Stimulated activated naive CD8-positive, alpha-beta T cell treated with anti-CD3 and anti-CD28 coated beads, Interleukin-15, amount 100 ng/mL, for 72 hours (primary cell): ENCODE measurements around the gene CAPN15.
"Not testable (repeated sequence)": the region's sequence is repeated elsewhere in the genome, so short reads cannot be mapped to it uniquely, and the experiment has no call there.

ENCODE experiments used
- ATAC-seq: fragments of 150-1000 bp; cut with Tn5 transposase; 2 replicates; pipeline ENCODE4 v1.10.0; 2021; ENCODE audit warnings: mild to moderate bottlenecking, moderate library complexity
- DNase-seq, 2 donors: peaks; one replicate each; pipeline ENCODE4 v3.0.0; 2021 to 2022
- H3K27ac Mint-ChIP-seq, 2 donors: one replicate each; pipeline ENCODE4 v1.8.0; 2022; ENCODE audit warnings: mild to moderate bottlenecking in 2 of 2, mixed read lengths in 2 of 2, moderate library complexity in 2 of 2
- H3K27me3 Mint-ChIP-seq: one replicate; pipeline ENCODE4 v1.8.0; 2022; ENCODE audit warnings: mixed read lengths
- H3K4me1 Mint-ChIP-seq: one replicate; pipeline ENCODE4 v1.8.0; 2022; ENCODE audit warnings: mild to moderate bottlenecking, mixed read lengths
- H3K4me3 Mint-ChIP-seq, 2 donors: one replicate each; pipeline ENCODE4 v1.8.0; 2022; ENCODE audit warnings: mild to moderate bottlenecking in 2 of 2, mixed read lengths in 2 of 2, moderate library complexity in 1 of 2
- H3K9me3 Mint-ChIP-seq, 2 donors: one replicate each; pipeline ENCODE4 v1.8.0; 2022; ENCODE audit warnings: mixed read lengths in 2 of 2

CAPN15 gene

DNA sequence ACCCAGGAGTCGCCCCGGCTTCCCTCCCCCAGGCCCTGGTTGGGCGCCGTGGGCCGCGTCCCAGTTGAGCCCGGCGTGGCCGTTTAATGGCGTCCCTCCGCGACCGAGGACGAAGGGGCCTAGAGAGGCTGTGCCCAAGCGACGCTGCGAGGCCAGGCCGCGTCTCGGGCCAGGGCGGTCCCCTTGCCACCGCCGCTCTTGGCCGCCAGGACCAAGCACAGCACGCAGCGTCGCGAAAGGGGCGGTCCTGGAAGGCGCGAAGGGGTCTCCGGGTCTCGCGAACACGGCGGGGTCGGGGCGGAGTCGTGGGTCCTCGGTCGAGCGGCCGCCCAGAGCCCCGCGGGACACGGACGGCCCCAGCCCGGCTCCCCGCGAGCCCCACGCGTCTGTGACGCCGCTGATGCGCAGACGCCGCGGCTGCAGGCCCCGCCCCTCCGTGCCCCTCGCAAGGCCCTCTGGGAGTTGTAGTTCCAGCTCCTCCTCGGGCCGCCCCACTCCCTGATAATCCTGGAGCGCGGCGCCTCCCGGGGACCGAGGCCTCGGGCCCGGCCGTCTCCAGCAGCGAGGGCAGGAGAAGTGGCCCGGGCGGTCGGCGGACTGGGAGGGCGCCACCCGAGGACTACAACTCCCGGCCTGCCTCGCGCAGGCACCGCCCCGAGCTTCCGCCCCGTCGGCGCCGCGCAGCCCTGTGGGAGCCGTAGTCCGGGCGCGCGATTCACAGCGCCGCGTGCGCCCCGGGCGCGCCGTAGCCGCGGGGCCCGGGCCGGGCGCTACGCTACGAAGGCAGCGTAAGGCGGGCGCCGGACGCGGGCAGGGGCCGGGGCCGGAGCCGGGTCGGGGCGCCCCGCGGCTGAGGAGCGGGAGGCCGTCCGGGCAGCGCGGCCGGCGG, at the start of gene CAPN15:
Gene CAPN15, plus strand, starts transcription at position 698 of the 889 bp plus-strand sequence. CDS start 19,127 bp downstream, outside the sequence.
- no peaks in the 10 kb centered on the region for H3K9me3 Mint-ChIP-seq
- H3K27ac Mint-ChIP-seq = peak within 1 kb of the TSS; percentile 94 to 99
- peak; percentile 89 to 91 for DNase-seq
- peaks cover 65% of the 10 kb centered on the region for H3K4me1 Mint-ChIP-seq
- no peaks in the 10 kb centered on the region for H3K27me3 Mint-ChIP-seq
- peak; percentile 79 for ATAC-seq
- peak within 1 kb of the TSS; percentile 92 to 95 for H3K4me3 Mint-ChIP-seq

DNA sequence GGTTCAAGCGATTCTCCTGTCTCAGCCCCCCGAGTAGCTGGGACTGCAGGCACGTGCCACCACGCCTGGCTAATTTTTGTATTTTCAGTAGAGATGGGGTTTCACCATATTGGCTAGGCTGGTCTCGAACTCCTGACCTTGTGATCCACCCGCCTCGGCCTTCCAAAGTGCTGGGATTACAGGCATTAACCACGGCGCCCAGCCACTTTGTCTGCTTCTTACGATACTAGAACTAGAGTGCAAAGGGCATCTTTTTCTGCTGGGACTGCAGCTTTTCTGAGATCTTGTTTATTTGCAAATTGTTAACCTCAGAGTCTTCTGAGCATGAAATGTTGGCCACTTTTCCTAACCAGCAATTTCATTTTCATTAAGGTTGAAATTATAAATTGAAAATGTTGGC, 49.2 kb upstream of the CAPN15 start:
- H3K4me3 Mint-ChIP-seq, H3K4me1 Mint-ChIP-seq, ATAC-seq, DNase-seq, H3K9me3 Mint-ChIP-seq, H3K27me3 Mint-ChIP-seq: not testable (repeated sequence)
- peak overlapping the region in 1 of 2 donors; percentile 67 for H3K27ac Mint-ChIP-seq

DNA sequence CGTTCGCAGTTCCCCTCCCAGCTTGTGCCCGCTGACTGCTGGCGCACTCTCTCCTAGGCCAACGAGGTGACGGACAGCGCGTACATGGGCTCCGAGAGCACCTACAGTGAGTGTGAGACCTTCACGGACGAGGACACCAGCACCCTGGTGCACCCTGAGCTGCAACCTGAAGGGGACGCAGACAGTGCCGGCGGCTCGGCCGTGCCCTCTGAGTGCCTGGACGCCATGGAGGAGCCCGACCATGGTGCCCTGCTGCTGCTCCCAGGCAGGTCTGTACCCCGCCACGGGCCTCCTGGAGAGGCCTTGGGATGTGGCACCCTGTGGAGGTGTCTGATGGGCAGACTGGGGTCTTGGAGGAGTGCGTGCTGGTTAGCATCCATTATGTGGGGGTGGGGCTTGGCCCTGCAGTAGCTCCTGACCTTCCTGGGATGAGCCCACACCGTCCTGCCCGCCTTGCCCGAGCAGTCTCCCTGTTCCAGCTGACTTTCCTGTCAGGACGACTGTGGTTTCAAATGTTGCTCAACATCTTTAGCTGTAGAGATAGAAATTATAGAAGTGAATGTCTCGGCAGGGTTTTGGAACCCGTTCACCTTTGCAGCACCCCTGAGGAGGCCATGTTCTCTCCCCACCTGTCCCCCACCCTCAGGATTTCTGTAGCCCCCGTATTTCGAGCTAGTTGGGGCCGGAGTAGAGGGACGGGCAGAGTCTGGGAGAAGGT, 44.9 kb upstream of the CAPN15 start:
- Mint-ChIP-seq H3K27me3 (no peaks in the 10 kb centered on the region), H3K9me3 (no peaks in the 10 kb centered on the region), H3K4me3 (no peak overlapping the region), H3K27ac (no peak overlapping the region), H3K4me1 (no peaks in the 10 kb centered on the region)
- DNase-seq (no peak), ATAC-seq (no peak)

DNA sequence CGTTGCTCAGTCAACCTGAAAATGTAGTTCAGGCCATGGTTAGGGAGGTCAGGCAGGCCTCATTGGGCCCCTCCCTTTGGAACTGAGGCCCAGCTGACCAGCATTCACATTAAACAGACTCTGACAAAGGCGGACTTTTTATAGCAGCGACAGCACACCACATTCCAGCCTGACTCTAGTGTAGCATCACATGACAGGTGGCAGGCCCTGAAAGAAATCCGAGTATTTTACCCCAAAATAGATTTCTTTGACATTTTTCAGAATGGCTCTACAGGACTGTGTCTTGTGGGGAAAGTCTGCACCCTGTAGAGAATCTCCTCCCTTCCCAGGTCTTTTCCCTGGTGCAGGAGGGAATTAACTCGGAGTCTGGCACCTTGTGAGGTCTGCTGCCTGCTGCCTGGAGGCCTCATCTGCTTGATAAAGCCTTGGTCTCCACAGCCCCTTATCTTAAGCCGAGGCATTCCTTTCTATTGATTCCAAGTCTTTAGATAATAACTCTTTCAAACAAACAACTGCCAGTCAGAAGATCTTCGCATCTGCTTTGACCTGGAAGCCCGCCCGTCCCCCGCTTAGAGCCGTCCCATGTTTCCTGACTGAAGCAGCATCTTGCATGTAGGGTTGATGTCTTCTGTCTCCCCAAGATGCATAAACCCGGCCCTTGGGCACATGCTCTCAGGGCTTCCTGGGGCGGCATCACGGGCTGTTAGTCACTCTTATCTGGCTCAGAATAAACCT, 44.0 kb upstream of the CAPN15 start:
- no peak overlapping the region for H3K4me3 Mint-ChIP-seq
- no peaks in the 10 kb centered on the region for H3K4me1 Mint-ChIP-seq
- no peak overlapping the region for H3K27ac Mint-ChIP-seq
- no peaks in the 10 kb centered on the region for H3K27me3 Mint-ChIP-seq
- DNase-seq (no peak), ATAC-seq (no peak)
- no peaks in the 10 kb centered on the region for H3K9me3 Mint-ChIP-seq

DNA sequence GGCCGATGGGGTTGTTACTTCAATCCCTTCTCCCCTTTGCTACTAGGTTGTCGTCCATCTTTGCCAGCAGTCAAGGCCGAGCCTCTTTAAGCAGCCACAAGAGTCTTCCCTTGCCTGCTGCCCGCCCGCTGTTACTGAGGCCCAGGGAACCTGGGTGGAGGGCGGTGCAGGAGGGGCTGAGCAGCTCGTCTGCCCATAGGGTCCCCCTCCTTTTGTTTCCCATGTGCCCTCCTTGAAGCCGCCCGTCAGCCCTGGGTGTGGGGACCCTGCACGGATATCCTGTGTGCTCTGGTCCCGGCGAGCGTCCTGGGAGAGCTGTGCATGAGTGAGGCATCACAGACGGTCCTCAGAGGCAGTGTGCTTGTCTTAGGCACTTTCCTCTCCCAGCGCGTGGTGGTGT, 37.9 kb upstream of the CAPN15 start:
- Mint-ChIP-seq H3K4me1 (peaks cover under 1% of the 10 kb centered on the region), H3K9me3 (no peaks in the 10 kb centered on the region), H3K27ac (no peak overlapping the region), H3K27me3 (no peaks in the 10 kb centered on the region), H3K4me3 (no peak overlapping the region)
- no peak for ATAC-seq
- no peak for DNase-seq

GRCh38 chr16:490768-491167, 36.7 kb upstream of the CAPN15 start:
- H3K27me3 Mint-ChIP-seq = no peaks in the 10 kb centered on the region
- H3K9me3 Mint-ChIP-seq = no peaks in the 10 kb centered on the region
- no peak overlapping the region for H3K27ac Mint-ChIP-seq
- peaks cover 10% of the 10 kb centered on the region for H3K4me1 Mint-ChIP-seq
- no peak overlapping the region for H3K4me3 Mint-ChIP-seq
- DNase-seq (no peak), ATAC-seq (no peak)

GRCh38 chr16:491220-491919, 36.1 kb upstream of the CAPN15 start:
- H3K27me3 Mint-ChIP-seq = no peaks in the 10 kb centered on the region
- H3K27ac Mint-ChIP-seq = peak overlapping the region in 1 of 2 donors; percentile 49
- DNase-seq (no peak), ATAC-seq (no peak)
- no peaks in the 10 kb centered on the region for H3K9me3 Mint-ChIP-seq
- peaks cover 10% of the 10 kb centered on the region for H3K4me1 Mint-ChIP-seq
- H3K4me3 Mint-ChIP-seq = no peak overlapping the region

- peaks cover 10% of the 10 kb centered on the region for H3K4me1 Mint-ChIP-seq
- ATAC-seq (no peak), DNase-seq (no peak)
- H3K27me3 Mint-ChIP-seq = no peaks in the 10 kb centered on the region
- no peak overlapping the region for H3K4me3 Mint-ChIP-seq
- H3K9me3 Mint-ChIP-seq = no peaks in the 10 kb centered on the region
- no peak overlapping the region for H3K27ac Mint-ChIP-seq
Observed at GRCh38 chr16:492211-492875, 35.2 kb upstream of the CAPN15 start.

DNA sequence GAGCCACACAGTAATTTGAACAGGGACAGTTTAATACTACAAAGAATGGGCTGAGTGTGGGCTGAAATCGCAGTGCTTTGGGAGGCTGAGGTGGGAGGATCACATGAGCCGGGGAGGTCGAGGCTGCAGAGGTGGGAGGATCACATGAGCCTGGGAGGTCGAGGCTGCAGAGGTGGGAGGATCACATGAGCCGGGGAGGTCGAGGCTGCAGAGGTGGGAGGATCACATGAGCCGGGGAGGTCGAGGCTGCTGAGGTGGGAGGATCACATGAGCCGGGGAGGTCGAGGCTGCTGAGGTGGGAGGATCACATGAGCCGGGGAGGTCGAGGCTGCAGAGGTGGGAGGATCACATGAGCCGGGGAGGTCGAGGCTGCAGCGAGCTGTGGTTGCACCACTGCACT, 32.8 kb upstream of the CAPN15 start:
- not testable (repeated sequence) for H3K27me3 Mint-ChIP-seq, H3K4me1 Mint-ChIP-seq, H3K9me3 Mint-ChIP-seq, ATAC-seq, H3K4me3 Mint-ChIP-seq
- DNase-seq = peak in 1 of 2 donors; percentile 8
- H3K27ac Mint-ChIP-seq = peak overlapping the region in 1 of 2 donors; percentile 24

DNA sequence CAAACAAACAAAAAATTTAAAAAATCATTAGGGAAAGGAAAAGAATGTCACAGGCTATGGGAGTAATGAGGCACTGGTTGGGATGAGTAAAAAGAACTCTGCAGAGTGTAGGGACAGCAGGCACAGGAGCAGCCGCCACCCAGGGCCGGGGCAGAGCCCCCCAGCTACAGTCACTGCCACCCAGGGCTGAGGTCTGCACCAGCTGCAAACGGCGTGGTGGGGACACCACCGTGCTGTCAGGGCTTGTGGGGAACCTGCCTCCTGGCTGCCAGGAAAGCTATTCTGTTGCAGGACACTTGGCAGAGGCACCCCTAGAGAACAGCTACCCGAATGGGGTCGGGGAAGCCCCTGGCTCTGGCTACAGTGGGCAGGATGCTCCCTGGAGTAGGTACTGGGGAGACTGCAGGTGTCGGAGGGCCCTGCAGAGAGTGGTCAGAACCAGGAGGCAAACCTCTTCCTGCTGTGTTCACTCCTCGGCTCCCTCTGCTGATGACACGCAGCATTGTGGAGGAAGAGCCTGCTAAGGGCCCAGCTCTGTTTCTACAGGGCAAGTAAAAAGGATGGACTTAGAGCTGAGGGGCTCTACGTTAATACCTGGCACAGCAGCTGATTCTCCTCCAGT, 32.3 kb upstream of the CAPN15 start:
- H3K4me1 Mint-ChIP-seq = peaks cover 10% of the 10 kb centered on the region
- no peak overlapping the region for H3K4me3 Mint-ChIP-seq
- DNase-seq (peak; percentile 30 to 36), ATAC-seq (peak; percentile 81)
- H3K27ac Mint-ChIP-seq = no peak overlapping the region
- H3K9me3 Mint-ChIP-seq = no peaks in the 10 kb centered on the region
- no peaks in the 10 kb centered on the region for H3K27me3 Mint-ChIP-seq

DNA sequence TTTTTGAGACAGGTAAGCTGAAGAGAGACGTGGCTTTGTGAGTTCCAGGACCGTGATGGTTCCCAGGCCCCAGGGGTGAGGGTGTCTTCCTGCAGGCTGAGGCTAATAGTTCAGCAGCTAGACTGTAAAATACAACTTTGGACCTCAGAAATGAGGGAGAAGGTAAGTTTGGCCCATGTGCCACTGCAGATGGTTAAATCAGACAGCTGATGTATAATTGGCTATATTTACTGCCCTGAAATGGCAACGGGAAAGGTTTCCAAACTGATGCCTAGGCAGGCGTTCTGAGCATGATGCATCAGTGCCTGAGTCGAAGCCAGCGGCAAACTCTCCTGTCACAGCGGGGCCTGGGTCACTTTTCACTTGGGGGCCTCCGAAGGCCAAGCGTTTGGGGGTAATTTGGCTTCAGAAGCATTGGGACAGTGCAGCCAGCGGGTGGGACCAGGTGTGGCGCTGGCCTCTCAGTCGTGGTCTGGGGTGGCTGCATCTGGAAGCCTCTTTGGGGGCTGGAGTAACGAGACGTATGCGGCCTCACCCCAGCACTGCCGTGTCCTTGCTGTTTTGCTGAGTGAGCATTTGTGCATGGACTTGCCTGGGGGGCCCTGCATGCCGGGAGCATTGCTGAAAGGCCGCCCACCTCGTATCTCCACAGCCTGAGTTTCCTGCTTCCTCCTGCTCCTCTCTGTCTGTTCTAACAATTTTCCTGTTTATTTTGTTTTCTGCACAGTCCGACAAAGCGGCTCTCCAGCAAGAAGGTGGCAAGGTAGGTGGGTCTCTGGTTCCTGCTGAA, 31.2 kb upstream of the CAPN15 start:
- no peak for ATAC-seq
- H3K9me3 Mint-ChIP-seq = no peaks in the 10 kb centered on the region
- peaks cover 10% of the 10 kb centered on the region for H3K4me1 Mint-ChIP-seq
- H3K4me3 Mint-ChIP-seq = no peak overlapping the region
- no peaks in the 10 kb centered on the region for H3K27me3 Mint-ChIP-seq
- no peak overlapping the region for H3K27ac Mint-ChIP-seq
- DNase-seq = no peak

GRCh38 chr16:497258-497657, 30.3 kb upstream of the CAPN15 start:
- Mint-ChIP-seq H3K27ac (peak overlapping the region in 1 of 2 donors; percentile 63), H3K27me3 (no peaks in the 10 kb centered on the region), H3K4me1 (peaks cover 10% of the 10 kb centered on the region), H3K9me3 (no peaks in the 10 kb centered on the region), H3K4me3 (no peak overlapping the region)
- ATAC-seq (no peak), DNase-seq (no peak)

GRCh38 chr16:499924-500323, 27.6 kb upstream of the CAPN15 start:
- DNase-seq (no peak), ATAC-seq (no peak)
- Mint-ChIP-seq H3K9me3 (no peaks in the 10 kb centered on the region), H3K4me3 (no peak overlapping the region), H3K4me1 (peaks cover 6% of the 10 kb centered on the region), H3K27ac (peak overlapping the region in 1 of 2 donors; percentile 59), H3K27me3 (no peaks in the 10 kb centered on the region)

DNA sequence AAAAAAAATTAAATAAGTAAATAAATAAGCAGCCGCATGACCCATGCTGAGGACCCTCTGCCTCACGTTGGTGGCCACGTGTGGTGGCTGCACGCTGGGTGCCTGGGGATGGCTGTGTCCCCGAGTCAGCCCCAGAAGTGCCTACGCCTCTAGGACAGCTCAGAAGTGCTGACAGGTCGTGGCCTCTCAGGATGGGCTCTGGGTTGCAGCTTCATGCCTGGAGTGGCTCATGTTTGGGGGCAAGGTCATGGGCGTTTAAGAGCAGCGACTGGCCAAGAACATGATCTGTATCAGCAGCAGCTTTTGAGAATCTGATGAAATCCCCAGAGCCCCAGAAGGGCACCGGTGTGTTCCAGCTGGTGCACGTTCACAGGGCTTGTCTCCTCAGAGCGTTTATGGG, 26.8 kb upstream of the CAPN15 start:
- Mint-ChIP-seq H3K4me1 (no peaks in the 10 kb centered on the region), H3K27me3 (no peaks in the 10 kb centered on the region), H3K27ac (no peak overlapping the region), H3K4me3 (no peak overlapping the region), H3K9me3 (no peaks in the 10 kb centered on the region)
- ATAC-seq (no peak), DNase-seq (no peak)
